GM23338 (cell line): Measurements from ENCODE around the gene CNNM3. TPM values are rescaled to one million over a fixed set of nuclear protein-coding genes. Genes with fewer than 3 reads are reported as not detected.

Source experiments
- ATAC-seq: fragments of 200-7000 bp; cut with Tn5 transposase; 3 replicates; pipeline ENCODE4 v1.9.1; 2020
- DNase-seq: peaks from one replicate; pipeline ENCODE4 v3.0.0-alpha.2; 2015; ENCODE audit warnings: low spot score
- H2AFZ ChIP-seq: fragments of 200-600 bp; sonication (generic); 2 replicates; pipeline ENCODE4 v1.8.0; 2016; ENCODE audit warnings: antibody characterized with exemption, mild to moderate bottlenecking, moderate library complexity
- H3F3A ChIP-seq: fragments of 200-600 bp; sonication (generic); replicated peaks from 2 replicates; pipeline ENCODE4 v1.8.0; 2017; ENCODE audit warnings: antibody characterized with exemption, mixed run types, low read depth
- H3K27ac ChIP-seq: fragments of 200-600 bp; sonication (generic); 2 replicates; pipeline ENCODE4 v1.6.1; 2016; ENCODE audit warnings: low read depth
- H3K27me3 ChIP-seq: fragments of 200-600 bp; sonication (generic); 2 replicates; pipeline ENCODE4 v1.8.0; 2016; ENCODE audit warnings: mild to moderate bottlenecking, mixed run types, moderate library complexity; ENCODE audit not compliant: insufficient read depth
- H3K36me3 ChIP-seq: fragments of 200-600 bp; sonication (generic); 2 replicates; pipeline ENCODE4 v1.8.0; 2016; ENCODE audit warnings: mild to moderate bottlenecking; ENCODE audit not compliant: insufficient read depth
- H3K4me1 ChIP-seq: fragments of 200-600 bp; sonication (generic); 2 replicates; pipeline ENCODE4 v1.8.0; 2016; ENCODE audit warnings: mild to moderate bottlenecking, moderate library complexity; ENCODE audit not compliant: insufficient read depth
- H3K4me2 ChIP-seq: fragments of 200-600 bp; sonication (generic); 2 replicates; pipeline ENCODE4 v1.7.1; 2017; ENCODE audit warnings: mixed run types
- H3K4me3 ChIP-seq: fragments of 200-600 bp; sonication (generic); 2 replicates; pipeline ENCODE4 v1.6.1; 2016; ENCODE audit warnings: mixed run types
- H3K79me2 ChIP-seq: fragments of 200-600 bp; sonication (generic); replicated peaks from 2 replicates; pipeline ENCODE4 v1.8.0; 2017; ENCODE audit warnings: mild to moderate bottlenecking; ENCODE audit not compliant: insufficient read depth
- H3K9me2 ChIP-seq: fragments of 200-600 bp; sonication (generic); 2 replicates; pipeline ENCODE4 v1.8.0; 2017; ENCODE audit not compliant: insufficient read depth
- H4K20me1 ChIP-seq: fragments of 200-600 bp; sonication (generic); replicated peaks from 2 replicates; pipeline ENCODE4 v1.8.0; 2017; ENCODE audit warnings: mild to moderate bottlenecking; ENCODE audit not compliant: insufficient read depth
- H3K27ac Mint-ChIP-seq: 2 replicates; pipeline ENCODE4 v1.8.0; 2020; ENCODE audit warnings: inconsistent platforms, mild to moderate bottlenecking, moderate library complexity, mixed read lengths
- H3K27me3 Mint-ChIP-seq: 3 replicates; pipeline ENCODE4 v1.8.0; 2022; ENCODE audit warnings: low read depth, mild to moderate bottlenecking, moderate library complexity, mixed read lengths, inconsistent platforms; ENCODE audit not compliant: insufficient read depth, poor library complexity
- H3K36me3 Mint-ChIP-seq: 3 replicates; pipeline ENCODE4 v1.8.0; 2021; ENCODE audit warnings: low read depth, mild to moderate bottlenecking, inconsistent platforms, moderate library complexity, mixed read lengths
- H3K4me1 Mint-ChIP-seq: 3 replicates; pipeline ENCODE4 v1.8.0; 2020; ENCODE audit warnings: mild to moderate bottlenecking, inconsistent platforms, mixed read lengths
- H3K4me3 Mint-ChIP-seq: 3 replicates; pipeline ENCODE4 v1.8.0; 2021; ENCODE audit warnings: moderate library complexity, mild to moderate bottlenecking, inconsistent platforms, mixed read lengths
- H3K9me3 Mint-ChIP-seq: 3 replicates; pipeline ENCODE4 v1.8.0; 2020; ENCODE audit warnings: moderate library complexity, mild to moderate bottlenecking, inconsistent platforms, mixed read lengths
- CREB1 ChIP-seq: fragments of 250-450 bp; sonication (Bioruptor Pico); IDR thresholded peaks from 2 replicates; pipeline ENCODE4 v1.5.0; 2020; ENCODE audit warnings: low read depth, mild to moderate bottlenecking, moderate library complexity
- CTCF ChIP-seq, 2 experiments: fragments of 200-600 bp in 1 of 2; sonication (generic) in 1 of 2; conservative IDR thresholded peaks; 2 replicates each; pipeline versions ENCODE4 v1.5.1 to v1.6.1; 2016 to 2017; ENCODE audit warnings: antibody characterized with exemption in 2 of 2, low read depth in 2 of 2, mild to moderate bottlenecking in 2 of 2, moderate library complexity in 1 of 2
- NANOG ChIP-seq: IDR thresholded peaks from 2 replicates; pipeline ENCODE4 v1.6.1; 2016; ENCODE audit warnings: antibody characterized with exemption, borderline replicate concordance
- POLR2AphosphoS5 ChIP-seq: IDR thresholded peaks from 2 replicates; pipeline ENCODE4 v1.6.1; 2016; ENCODE audit warnings: antibody characterized with exemption, low read depth
- REST ChIP-seq: IDR thresholded peaks from one replicate; pipeline ENCODE4 v1.6.1; 2018; ENCODE audit warnings: antibody characterized with exemption; ENCODE audit not compliant: unreplicated experiment
- STAT1 ChIP-seq: IDR thresholded peaks from one replicate; pipeline ENCODE4 v1.6.1; 2016; ENCODE audit warnings: antibody characterized with exemption; ENCODE audit not compliant: unreplicated experiment
- ZNF114 ChIP-seq: fragments of 250-450 bp; sonication (Bioruptor Pico); IDR thresholded peaks from 2 replicates; pipeline ENCODE4 v1.5.0; 2020; ENCODE audit warnings: mild to moderate bottlenecking, moderate library complexity
- ZNF331 ChIP-seq: fragments of 250-450 bp; sonication (Bioruptor Pico); IDR thresholded peaks from 2 replicates; pipeline ENCODE4 v1.5.0; 2020; ENCODE audit warnings: low read depth, mild to moderate bottlenecking, moderate library complexity
- ZNF462 ChIP-seq: fragments of 250-450 bp; sonication (Bioruptor Pico); IDR thresholded peaks from 2 replicates; pipeline ENCODE4 v1.5.0; 2020; ENCODE audit warnings: mild to moderate bottlenecking, moderate library complexity
- polyA plus RNA-seq: library from polyadenylated mRNA; unstranded; fragments of >200 nt; fragmentation: Nextera tagmentation; extraction: Ambion mirVana; gene quantifications from 2 replicates; pipeline ENCODE4 v1.2.1, GENCODE V29; 2016
- total RNA-seq: library from RNA; depleted of rRNA; stranded (reverse); fragments of >200 nt; shearing (Covaris generic); gene quantifications from 2 replicates; pipeline ENCODE4 v1.2.3, GENCODE V29; 2014
- TF ChIP-seq, protein P1 (sequence below): IDR thresholded peaks from 2 replicates; pipeline ENCODE4 v1.6.1; 2016; ENCODE audit warnings: antibody characterized with exemption

Gene CNNM3
- total and polyA plus RNA-seq, 2 experiments from 2014 or later: 5.3 to 25.7 TPM

DNA sequence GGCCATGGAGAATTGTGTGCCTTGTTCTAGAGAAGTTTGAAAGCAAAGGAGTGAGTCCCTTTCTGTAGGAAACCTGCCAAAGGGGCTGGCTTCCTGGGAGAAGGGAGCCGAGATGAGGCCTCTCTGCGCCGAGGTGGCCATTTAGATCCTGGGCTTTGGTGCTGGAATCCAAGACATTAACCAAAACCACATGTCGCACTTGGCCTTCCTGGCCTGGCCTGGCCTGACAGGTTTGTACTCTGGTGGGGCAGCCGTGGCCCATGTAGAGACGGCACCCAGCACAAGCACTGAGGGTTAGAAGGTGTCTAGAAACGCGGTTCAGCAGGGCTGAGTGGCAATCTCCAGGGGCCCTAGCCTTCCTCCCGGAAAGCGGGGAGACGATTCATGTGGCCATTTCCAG is 7.1 kb downstream of the CNNM3 start (continued):
- TF ChIP-seq ZNF462 (CRISPR knock-in tag): no peak
- no peak for TF ChIP-seq NANOG

GRCh38 chr2:96824079-96824870 is 8.2 kb downstream of the CNNM3 start:
- no peaks in the 10 kb centered on the region for H3F3A ChIP-seq
- no peak overlapping the region for H3K4me2 ChIP-seq
- no peaks in the 10 kb centered on the region for H3K27me3 ChIP-seq
- H3K4me1 ChIP-seq: no peaks in the 10 kb centered on the region; the same call in 1 of the 2 replicates
- peaks cover 55% of the 10 kb centered on the region for H3K79me2 ChIP-seq
- ATAC-seq (no peak), DNase-seq (no peak)
- no peak overlapping the region for H3K4me3 Mint-ChIP-seq
- H3K36me3 Mint-ChIP-seq: peaks cover 65% of the 10 kb centered on the region
- H3K9me2 ChIP-seq: no peaks in the 10 kb centered on the region
- H3K27ac Mint-ChIP-seq: no peak overlapping the region
- H3K4me3 ChIP-seq: no peak overlapping the region
- no peaks in the 10 kb centered on the region for H3K9me3 Mint-ChIP-seq
- H3K4me1 Mint-ChIP-seq: peaks cover 21% of the 10 kb centered on the region
- no peak overlapping the region for H3K27ac ChIP-seq
- peaks cover 33% of the 10 kb centered on the region for H4K20me1 ChIP-seq
- peaks cover 1% of the 10 kb centered on the region; the same call in 1 of the 2 replicates for H3K36me3 ChIP-seq
- no peak overlapping the region for H2AFZ ChIP-seq
- peaks cover 3% of the 10 kb centered on the region for H3K27me3 Mint-ChIP-seq
- TF ChIP-seq CREB1 (CRISPR knock-in tag) (no peak), ZNF114 (no peak), CTCF (conservative IDR thresholded peaks at IDR 0.05; ENCODE audit: low read depth in 2 of 2) (no peak), ZNF331 (no peak), REST (no peak), NANOG (no peak), STAT1 (no peak), POLR2AphosphoS5 (no peak)
- TF ChIP-seq, protein P1, sequence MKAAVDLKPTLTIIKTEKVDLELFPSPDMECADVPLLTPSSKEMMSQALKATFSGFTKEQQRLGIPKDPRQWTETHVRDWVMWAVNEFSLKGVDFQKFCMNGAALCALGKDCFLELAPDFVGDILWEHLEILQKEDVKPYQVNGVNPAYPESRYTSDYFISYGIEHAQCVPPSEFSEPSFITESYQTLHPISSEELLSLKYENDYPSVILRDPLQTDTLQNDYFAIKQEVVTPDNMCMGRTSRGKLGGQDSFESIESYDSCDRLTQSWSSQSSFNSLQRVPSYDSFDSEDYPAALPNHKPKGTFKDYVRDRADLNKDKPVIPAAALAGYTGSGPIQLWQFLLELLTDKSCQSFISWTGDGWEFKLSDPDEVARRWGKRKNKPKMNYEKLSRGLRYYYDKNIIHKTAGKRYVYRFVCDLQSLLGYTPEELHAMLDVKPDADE: no peak
